Measurements from ENCODE around the gene CFAP65.

DNA sequence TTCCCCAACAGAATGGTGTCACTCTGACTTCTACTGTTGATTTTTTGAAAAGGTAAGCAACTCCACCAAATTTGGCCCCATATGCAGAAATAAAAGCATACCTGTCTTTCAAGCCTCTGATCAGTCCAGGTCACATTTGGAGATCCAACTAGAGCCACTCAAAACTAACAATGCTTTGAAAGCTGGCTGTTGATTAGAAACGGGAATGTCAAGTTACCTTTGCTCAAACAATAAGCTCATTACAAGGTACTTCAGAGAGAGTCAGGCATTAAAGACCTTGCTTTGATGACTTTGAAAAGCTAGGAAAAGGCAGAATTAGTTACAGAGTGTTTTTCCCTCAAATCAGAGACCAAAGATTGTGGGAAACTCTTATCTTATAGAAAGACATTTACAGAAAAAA is 24.2 kb upstream of the CFAP65 start:
- TF ChIP-seq POLR2A (IDR thresholded peaks at IDR 0.05) = no peak
- TF ChIP-seq, protein P1, sequence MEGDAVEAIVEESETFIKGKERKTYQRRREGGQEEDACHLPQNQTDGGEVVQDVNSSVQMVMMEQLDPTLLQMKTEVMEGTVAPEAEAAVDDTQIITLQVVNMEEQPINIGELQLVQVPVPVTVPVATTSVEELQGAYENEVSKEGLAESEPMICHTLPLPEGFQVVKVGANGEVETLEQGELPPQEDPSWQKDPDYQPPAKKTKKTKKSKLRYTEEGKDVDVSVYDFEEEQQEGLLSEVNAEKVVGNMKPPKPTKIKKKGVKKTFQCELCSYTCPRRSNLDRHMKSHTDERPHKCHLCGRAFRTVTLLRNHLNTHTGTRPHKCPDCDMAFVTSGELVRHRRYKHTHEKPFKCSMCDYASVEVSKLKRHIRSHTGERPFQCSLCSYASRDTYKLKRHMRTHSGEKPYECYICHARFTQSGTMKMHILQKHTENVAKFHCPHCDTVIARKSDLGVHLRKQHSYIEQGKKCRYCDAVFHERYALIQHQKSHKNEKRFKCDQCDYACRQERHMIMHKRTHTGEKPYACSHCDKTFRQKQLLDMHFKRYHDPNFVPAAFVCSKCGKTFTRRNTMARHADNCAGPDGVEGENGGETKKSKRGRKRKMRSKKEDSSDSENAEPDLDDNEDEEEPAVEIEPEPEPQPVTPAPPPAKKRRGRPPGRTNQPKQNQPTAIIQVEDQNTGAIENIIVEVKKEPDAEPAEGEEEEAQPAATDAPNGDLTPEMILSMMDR (IDR thresholded peaks at IDR 0.05 in 8 of 11, conservative IDR thresholded peaks at IDR 0.05 in 3 of 11) = no peak

Measured in spleen (tissue), 7 donors.